Measurements from ENCODE around the gene ZNF83. TPM values are rescaled to one million over a fixed set of nuclear protein-coding genes. Genes with fewer than 3 reads are reported as not detected.
A peak's percentile ranks its signal among the peaks of the same experiment; 100 is the strongest.

Gene ZNF83
- total RNA-seq, 4 donors from 2014 or later: 40.6 to 481 (median 100) TPM

GRCh38 chr19:52659013-52659412 is 20.9 kb upstream of the ZNF83 start:
- H3K27ac ChIP-seq: no peak overlapping the region
- no peaks in the 10 kb centered on the region for H3K9me3 ChIP-seq
- TF ChIP-seq POLR2A (IDR thresholded peaks at IDR 0.05) (no peak), CTCF (IDR thresholded peaks at IDR 0.05) (no peak)
- no peak for DNase-seq
- H3K36me3 ChIP-seq: no peaks in the 10 kb centered on the region
- H3K4me1 ChIP-seq: no peaks in the 10 kb centered on the region
- no peak overlapping the region for H3K4me3 ChIP-seq
- intact Hi-C loops (cut with DNase I; ENCODE audit: low total_unique reads): no loop called here
- H3K27me3 ChIP-seq: no peaks in the 10 kb centered on the region

GRCh38 chr19:52658595-52658994 is 20.4 kb upstream of the ZNF83 start:
- DNase-seq: no peak
- Histone ChIP-seq H3K4me1 (no peaks in the 10 kb centered on the region), H3K4me3 (no peak overlapping the region), H3K27me3 (no peaks in the 10 kb centered on the region), H3K27ac (no peak overlapping the region), H3K36me3 (no peaks in the 10 kb centered on the region), H3K9me3 (no peaks in the 10 kb centered on the region)
- intact Hi-C loops (cut with DNase I; ENCODE audit: low total_unique reads): no loop called here
- TF ChIP-seq POLR2A (IDR thresholded peaks at IDR 0.05): no peak
- no peak for TF ChIP-seq CTCF (IDR thresholded peaks at IDR 0.05)

GRCh38 chr19:52653161-52653560 is 15.0 kb upstream of the ZNF83 start:
- intact Hi-C loops (cut with DNase I; ENCODE audit: low total_unique reads): no loop called here
- H3K27ac ChIP-seq: no peak overlapping the region
- H3K27me3 ChIP-seq: no peaks in the 10 kb centered on the region
- H3K4me1 ChIP-seq: no peaks in the 10 kb centered on the region
- no peak overlapping the region for H3K4me3 ChIP-seq
- no peak for TF ChIP-seq CTCF (IDR thresholded peaks at IDR 0.05)
- no peak for TF ChIP-seq POLR2A (IDR thresholded peaks at IDR 0.05)
- no peaks in the 10 kb centered on the region for H3K36me3 ChIP-seq
- no peaks in the 10 kb centered on the region for H3K9me3 ChIP-seq
- no peak for DNase-seq

GRCh38 chr19:52651956-52652355 is 13.8 kb upstream of the ZNF83 start:
- no peaks in the 10 kb centered on the region for H3K36me3 ChIP-seq
- H3K27ac ChIP-seq: no peak overlapping the region
- peaks cover 0 to 5% of the 10 kb centered on the region in 2 donors for H3K9me3 ChIP-seq
- intact Hi-C loops (cut with DNase I; ENCODE audit: low total_unique reads): no loop called here
- no peak for DNase-seq
- no peaks in the 10 kb centered on the region for H3K27me3 ChIP-seq
- TF ChIP-seq POLR2A (IDR thresholded peaks at IDR 0.05): no peak
- no peak overlapping the region for H3K4me3 ChIP-seq
- no peaks in the 10 kb centered on the region for H3K4me1 ChIP-seq

- Histone ChIP-seq H3K4me3 (no peak overlapping the region), H3K27ac (peak overlapping the region in 1 of 2 donors; percentile 76), H3K4me1 (no peaks in the 10 kb centered on the region), H3K9me3 (peaks cover 0 to 7% of the 10 kb centered on the region in 2 donors), H3K36me3 (no peaks in the 10 kb centered on the region), H3K27me3 (no peaks in the 10 kb centered on the region)
- no peak for DNase-seq
- intact Hi-C loops (cut with DNase I; ENCODE audit: low total_unique reads): no loop called here
- TF ChIP-seq POLR2A (IDR thresholded peaks at IDR 0.05) (no peak), CTCF (IDR thresholded peaks at IDR 0.05) (no peak)
Measured at GRCh38 chr19:52648336-52649016, 10.3 kb upstream of the ZNF83 start.
